Endodermal cell (in vitro differentiated cells): Measurements from ENCODE around the gene DHRS7B. TPM values are rescaled to one million over a fixed set of nuclear protein-coding genes. Genes with fewer than 3 reads are reported as not detected.

Experiments
- DNase-seq: peaks from one replicate; pipeline ENCODE4 v3.0.0-alpha.2; 2017
- H3K27ac ChIP-seq: 2 replicates; pipeline ENCODE4 v1.5.1; 2013; ENCODE audit warnings: mild to moderate bottlenecking, low read depth, low read length, moderate library complexity
- H3K27me3 ChIP-seq: 2 replicates; pipeline ENCODE4 v1.6.1; 2013; ENCODE audit warnings: mild to moderate bottlenecking, low read length, moderate library complexity; ENCODE audit not compliant: insufficient read depth, control insufficient read depth, poor library complexity, severe bottlenecking
- H3K36me3 ChIP-seq: 2 replicates; pipeline ENCODE4 v1.7.0; 2013; ENCODE audit warnings: mild to moderate bottlenecking, low read length, moderate library complexity; ENCODE audit not compliant: control insufficient read depth, insufficient read depth
- H3K4me1 ChIP-seq: one replicate; pipeline ENCODE4 v1.7.0; 2013; ENCODE audit warnings: low read length; ENCODE audit not compliant: control insufficient read depth, insufficient read depth
- H3K4me3 ChIP-seq: 2 replicates; pipeline ENCODE4 v1.5.1; 2013; ENCODE audit warnings: mild to moderate bottlenecking, low read length, moderate library complexity
- H3K9ac ChIP-seq: 2 replicates; pipeline ENCODE4 v1.6.1; 2013; ENCODE audit warnings: mild to moderate bottlenecking, low read length, moderate library complexity; ENCODE audit not compliant: poor library complexity, severe bottlenecking; ENCODE audit errors: extremely low read depth
- H3K9me3 ChIP-seq: 2 replicates; pipeline ENCODE4 v1.6.1; 2013; ENCODE audit warnings: mild to moderate bottlenecking, low read length, moderate library complexity; ENCODE audit not compliant: control insufficient read depth
- H3K27ac Mint-ChIP-seq: 2 replicates; pipeline ENCODE4 v1.8.0; 2020; ENCODE audit warnings: mixed read lengths
- H3K27me3 Mint-ChIP-seq: 2 replicates; pipeline ENCODE4 v1.8.0; 2021; ENCODE audit warnings: mild to moderate bottlenecking, mixed read lengths; ENCODE audit not compliant: insufficient read depth
- H3K36me3 Mint-ChIP-seq: 2 replicates; pipeline ENCODE4 v1.8.0; 2020; ENCODE audit warnings: low read depth, mixed read lengths
- H3K4me1 Mint-ChIP-seq: 2 replicates; pipeline ENCODE4 v1.8.0; 2020; ENCODE audit warnings: mixed read lengths
- H3K4me3 Mint-ChIP-seq: 2 replicates; pipeline ENCODE4 v1.8.0; 2020; ENCODE audit warnings: mild to moderate bottlenecking, moderate library complexity, mixed read lengths
- H3K9me3 Mint-ChIP-seq: 2 replicates; pipeline ENCODE4 v1.8.0; 2020; ENCODE audit warnings: mild to moderate bottlenecking, mixed read lengths
- WGBS, 2 experiments: methylation state at CpG; one replicate each; pipeline versions ENCODE4 v1.1.5 to v1.1.7; 2013; ENCODE audit warnings: missing lambda C conversion rate in 2 of 2, mixed read lengths in 1 of 2; ENCODE audit not compliant: insufficient coverage in 1 of 2, insufficient read length in 1 of 2; 5-methylcytosine and 5-hydroxymethylcytosine counted together
- total RNA-seq, 2 donors: library from RNA; stranded (reverse); fragmentation: NEBNext Ultra II Directional in 1 of 2; extraction: Animal tissue kit (Norgen Biotek cat#: 25700) in 1 of 2; gene quantifications; 2 replicates in 1 of 2; 3 replicates in 1 of 2; pipeline ENCODE4 v1.2.1, GENCODE V29; 2021
- TF ChIP-seq, protein P1 (sequence below): fragments of 200-600 bp; sonication (generic); conservative IDR thresholded peaks from 2 replicates; pipeline ENCODE4 v1.5.0; 2021; ENCODE audit warnings: antibody characterized with exemption, mild to moderate bottlenecking

DHRS7B gene
- total RNA-seq, 2 donors from 2014 or later = 20.8 to 24.2 TPM

DNA sequence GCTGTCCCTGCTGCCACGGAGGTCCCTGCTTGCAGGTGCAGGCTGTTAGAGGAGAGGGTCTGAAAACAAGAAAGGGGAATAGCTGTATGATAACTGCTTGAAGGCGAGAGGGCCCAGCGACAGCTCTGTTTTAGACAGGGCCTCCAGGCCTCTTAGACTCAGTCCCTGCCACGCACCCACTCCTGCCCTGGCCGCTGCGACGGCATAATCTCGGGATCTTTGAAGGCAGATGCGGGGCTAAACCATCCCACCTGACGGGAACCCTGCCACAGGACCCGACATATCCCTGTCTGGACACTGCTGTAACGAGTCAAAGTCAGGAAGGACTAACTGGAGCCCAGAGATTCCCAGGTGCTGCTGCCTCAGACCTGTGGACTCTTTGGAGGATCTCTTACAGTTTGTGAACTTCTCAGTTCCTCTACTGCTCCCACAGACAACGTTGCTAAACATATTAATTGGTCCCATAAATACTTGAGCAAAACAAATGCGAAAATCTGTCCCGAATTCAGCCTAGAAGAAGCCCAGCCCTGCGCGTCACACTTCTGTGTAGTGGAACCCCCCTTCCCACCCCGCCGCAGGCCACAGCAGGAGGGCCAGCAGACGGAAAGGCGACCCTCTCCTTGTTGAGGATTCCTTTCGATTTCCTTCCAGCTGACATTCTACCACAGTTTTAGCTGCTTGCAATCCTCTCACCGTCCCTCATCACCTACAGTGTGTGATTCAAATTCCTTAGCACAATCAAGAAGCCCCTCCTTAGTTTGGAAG is 88.2 kb downstream of the DHRS7B start:
- peak overlapping the region; percentile 91 for H3K27ac ChIP-seq
- Mint-ChIP-seq H3K36me3 (peaks cover 9% of the 10 kb centered on the region), H3K27me3 (no peaks in the 10 kb centered on the region), H3K4me3 (peak overlapping the region; percentile 83), H3K4me1 (peaks cover 53% of the 10 kb centered on the region), H3K27ac (peak overlapping the region; percentile 95), H3K9me3 (no peaks in the 10 kb centered on the region)
- peak overlapping the region; percentile 92 for H3K9ac ChIP-seq
- H3K9me3 ChIP-seq = no peaks in the 10 kb centered on the region
- H3K27me3 ChIP-seq = no peaks in the 10 kb centered on the region
- TF ChIP-seq, protein P1, sequence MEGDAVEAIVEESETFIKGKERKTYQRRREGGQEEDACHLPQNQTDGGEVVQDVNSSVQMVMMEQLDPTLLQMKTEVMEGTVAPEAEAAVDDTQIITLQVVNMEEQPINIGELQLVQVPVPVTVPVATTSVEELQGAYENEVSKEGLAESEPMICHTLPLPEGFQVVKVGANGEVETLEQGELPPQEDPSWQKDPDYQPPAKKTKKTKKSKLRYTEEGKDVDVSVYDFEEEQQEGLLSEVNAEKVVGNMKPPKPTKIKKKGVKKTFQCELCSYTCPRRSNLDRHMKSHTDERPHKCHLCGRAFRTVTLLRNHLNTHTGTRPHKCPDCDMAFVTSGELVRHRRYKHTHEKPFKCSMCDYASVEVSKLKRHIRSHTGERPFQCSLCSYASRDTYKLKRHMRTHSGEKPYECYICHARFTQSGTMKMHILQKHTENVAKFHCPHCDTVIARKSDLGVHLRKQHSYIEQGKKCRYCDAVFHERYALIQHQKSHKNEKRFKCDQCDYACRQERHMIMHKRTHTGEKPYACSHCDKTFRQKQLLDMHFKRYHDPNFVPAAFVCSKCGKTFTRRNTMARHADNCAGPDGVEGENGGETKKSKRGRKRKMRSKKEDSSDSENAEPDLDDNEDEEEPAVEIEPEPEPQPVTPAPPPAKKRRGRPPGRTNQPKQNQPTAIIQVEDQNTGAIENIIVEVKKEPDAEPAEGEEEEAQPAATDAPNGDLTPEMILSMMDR = no peak
- peak overlapping the region; percentile 96 for H3K4me3 ChIP-seq
- peaks cover 17% of the 10 kb centered on the region for H3K36me3 ChIP-seq
- WGBS, 2 experiments = 6 to 10% methylated on average over 13 to 23 of the region's 23 CpGs
- H3K4me1 ChIP-seq = peaks cover 23% of the 10 kb centered on the region
- DNase-seq = peak; percentile 91

DNA sequence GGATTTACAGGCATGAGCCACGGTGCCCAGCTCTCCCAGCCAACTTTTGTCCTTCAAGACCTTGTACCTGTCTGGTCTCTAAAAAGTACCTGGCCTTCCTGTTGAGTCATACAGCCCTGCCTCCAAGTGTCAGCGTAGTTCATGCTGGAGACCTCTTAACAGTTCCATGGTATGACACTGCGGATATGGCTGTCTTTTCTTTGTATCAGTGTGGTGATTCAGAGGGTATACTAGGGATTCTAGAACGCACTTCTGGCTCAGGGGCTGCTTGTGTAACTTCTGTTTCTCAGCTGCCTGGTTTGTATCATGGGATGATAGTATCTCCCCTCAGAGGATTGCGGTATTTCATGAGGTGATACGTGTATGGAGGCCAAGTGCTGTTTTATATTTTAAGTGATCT is 89.2 kb downstream of the DHRS7B start:
- Histone ChIP-seq H3K27me3 (no peaks in the 10 kb centered on the region), H3K4me1 (peaks cover 23% of the 10 kb centered on the region), H3K27ac (no peak overlapping the region), H3K9me3 (no peaks in the 10 kb centered on the region), H3K4me3 (peak overlapping the region; percentile 96), H3K36me3 (peaks cover 8% of the 10 kb centered on the region), H3K9ac (peak overlapping the region; percentile 17)
- no peaks in the 10 kb centered on the region for H3K27me3 Mint-ChIP-seq
- TF ChIP-seq, protein P1 = no peak
- H3K9me3 Mint-ChIP-seq = no peaks in the 10 kb centered on the region
- DNase-seq = no peak
- H3K27ac Mint-ChIP-seq = peak overlapping the region; percentile 95
- H3K36me3 Mint-ChIP-seq = no peaks in the 10 kb centered on the region
- 94 to 96% methylated on average over 4 to 6 of the region's 6 CpGs for WGBS, 2 experiments
- peaks cover 50% of the 10 kb centered on the region for H3K4me1 Mint-ChIP-seq
- peak overlapping the region; percentile 83 for H3K4me3 Mint-ChIP-seq

DNA sequence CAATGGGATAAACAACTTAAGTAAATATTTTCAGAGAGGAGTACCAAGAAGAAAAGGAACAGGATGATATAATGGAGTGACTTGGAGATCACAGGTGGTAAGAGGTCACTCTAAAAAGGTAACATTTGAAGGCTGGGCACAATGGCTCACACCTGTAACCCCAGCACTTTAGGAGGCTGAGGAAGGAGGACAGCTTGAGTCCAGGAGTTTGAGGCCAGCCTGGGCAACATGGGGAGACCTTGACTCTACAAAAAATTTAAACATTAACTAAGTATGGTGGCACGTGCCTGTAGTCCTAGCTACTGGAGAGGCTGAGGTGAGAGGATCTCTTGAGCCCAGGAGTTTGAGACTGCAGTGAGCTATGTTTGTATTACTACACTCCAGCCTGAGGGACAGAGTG is 90.6 kb downstream of the DHRS7B start:
- Histone ChIP-seq H3K4me1 (peaks cover 14% of the 10 kb centered on the region), H3K27ac (no peak overlapping the region), H3K27me3 (no peaks in the 10 kb centered on the region), H3K9ac (no peak overlapping the region), H3K36me3 (peaks cover 7% of the 10 kb centered on the region), H3K9me3 (peaks cover 5% of the 10 kb centered on the region), H3K4me3 (no peak overlapping the region)
- peaks cover 12% of the 10 kb centered on the region for H3K36me3 Mint-ChIP-seq
- H3K4me1 Mint-ChIP-seq = peaks cover 41% of the 10 kb centered on the region
- 91% methylated on average over 1 of the region's 1 CpG for WGBS, 2 experiments
- H3K27me3 Mint-ChIP-seq = no peaks in the 10 kb centered on the region
- no peak for DNase-seq
- peaks cover 5% of the 10 kb centered on the region for H3K9me3 Mint-ChIP-seq
- TF ChIP-seq, protein P1 = no peak
- peak overlapping the region; percentile 29 for H3K4me3 Mint-ChIP-seq
- H3K27ac Mint-ChIP-seq = peak overlapping the region; percentile 90
